IMR-90 (cell line): ENCODE data around the gene PMEPA1. TPM values are rescaled to one million over a fixed set of nuclear protein-coding genes. Genes with fewer than 3 reads are reported as not detected.

Source experiments
- ATAC-seq: fragments of 200-7000 bp; cut with Tn5 transposase; 2 replicates; pipeline ENCODE4 v1.9.1; 2020; ENCODE audit warnings: low read depth, mild to moderate bottlenecking, moderate library complexity
- BruUV-seq: library from RNA; stranded (reverse); fragments of 400-500 nt; replicated peaks from 2 replicates; lab custom pipeline; 2021; lab: Mats Ljungman, UMichigan
- CTCF ChIA-PET: fragments of 300-600 bp; formaldehyde crosslinking; extraction: SDS; loops from one replicate; lab custom pipeline; 2021; ENCODE audit warnings: antibody characterized with exemption; lab: Yijun Ruan, JAX
- POLR2A ChIA-PET: fragments of 300-600 bp; sonication (Branson Sonifier 250); formaldehyde crosslinking; loops from one replicate; lab custom pipeline; 2022; ENCODE audit warnings: antibody characterized with exemption; ENCODE audit not compliant: unreplicated experiment; lab: Charles Lee
- DNase-seq: peaks from one replicate; pipeline ENCODE4 v3.0.0; 2013
- H2AFZ ChIP-seq: replicated peaks from 2 replicates; pipeline ENCODE3; 2013; ENCODE audit warnings: low read length, mild to moderate bottlenecking; ENCODE audit not compliant: poor library complexity
- H2AK5ac ChIP-seq: 2 replicates; pipeline ENCODE4 v1.6.1; 2013; ENCODE audit warnings: low read depth, low read length, inconsistent platforms
- H2AK9ac ChIP-seq: replicated peaks from 2 replicates; pipeline ENCODE3; 2013; ENCODE audit warnings: mild to moderate bottlenecking, low read depth, low read length, moderate library complexity; ENCODE audit not compliant: poor library complexity
- H2BK120ac ChIP-seq: 2 replicates; pipeline ENCODE4 v1.6.1; 2013; ENCODE audit warnings: low read depth, low read length, inconsistent platforms
- H2BK15ac ChIP-seq: 3 replicates; pipeline ENCODE4 v1.6.1; 2013; ENCODE audit warnings: low read depth, low read length, inconsistent platforms
- H2BK20ac ChIP-seq: 2 replicates; pipeline ENCODE4 v1.6.1; 2013; ENCODE audit warnings: low read depth, mild to moderate bottlenecking, inconsistent platforms, low read length, moderate library complexity
- H2BK5ac ChIP-seq: 2 replicates; pipeline ENCODE4 v1.6.1; 2013; ENCODE audit warnings: mild to moderate bottlenecking, low read depth, low read length, inconsistent platforms; ENCODE audit not compliant: poor library complexity, severe bottlenecking
- H3K14ac ChIP-seq: replicated peaks from 2 replicates; pipeline ENCODE4 v1.6.1; 2013; ENCODE audit warnings: low read depth, low read length, inconsistent platforms
- H3K18ac ChIP-seq: 2 replicates; pipeline ENCODE4 v1.6.1; 2013; ENCODE audit warnings: low read depth, low read length, control low read depth
- H3K23ac ChIP-seq: 2 replicates; pipeline ENCODE4 v1.6.1; 2013; ENCODE audit warnings: low read depth, low read length, inconsistent platforms
- H3K27ac ChIP-seq: 2 replicates; pipeline ENCODE4 v1.5.1; 2013; ENCODE audit warnings: mild to moderate bottlenecking, control low read depth, low read length; ENCODE audit not compliant: insufficient read depth
- H3K27me3 ChIP-seq: 2 replicates; pipeline ENCODE4 v1.6.1; 2013; ENCODE audit warnings: low read length; ENCODE audit not compliant: control insufficient read depth, insufficient read depth
- H3K36me3 ChIP-seq: 2 replicates; pipeline ENCODE4 v1.6.1; 2013; ENCODE audit warnings: low read length, mixed read lengths; ENCODE audit not compliant: control insufficient read depth, insufficient read depth
- H3K4ac ChIP-seq: 2 replicates; pipeline ENCODE4 v1.6.1; 2013; ENCODE audit warnings: low read depth, low read length, inconsistent platforms
- H3K4me1 ChIP-seq: 2 replicates; pipeline ENCODE4 v1.6.1; 2013; ENCODE audit warnings: low read length, mixed read lengths; ENCODE audit not compliant: control insufficient read depth, insufficient read depth
- H3K4me2 ChIP-seq: 2 replicates; pipeline ENCODE4 v1.6.1; 2013; ENCODE audit warnings: low read depth, mild to moderate bottlenecking, control low read depth, low read length, moderate library complexity
- H3K4me3 ChIP-seq: 2 replicates; pipeline ENCODE4 v1.5.1; 2013; ENCODE audit warnings: low read depth, mild to moderate bottlenecking, control low read depth, low read length, moderate library complexity; ENCODE audit not compliant: insufficient read depth
- H3K56ac ChIP-seq: 2 replicates; pipeline ENCODE4 v1.6.1; 2013; ENCODE audit warnings: low read length, inconsistent platforms; ENCODE audit not compliant: insufficient read depth; ENCODE audit errors: extremely low read depth
- H3K79me1 ChIP-seq, 2 experiments: 2 replicates each; pipeline ENCODE4 v1.6.1; 2013; ENCODE audit warnings: low read length in 2 of 2, inconsistent platforms in 1 of 2, low read depth in 1 of 2
- H3K9ac ChIP-seq: 2 replicates; pipeline ENCODE4 v1.6.1; 2013; ENCODE audit warnings: low read depth, low read length, control low read depth
- H3K9me1 ChIP-seq: 2 replicates; pipeline ENCODE4 v1.6.1; 2013; ENCODE audit warnings: low read length, inconsistent platforms; ENCODE audit not compliant: insufficient read depth
- H3K9me3 ChIP-seq: 2 replicates; pipeline ENCODE4 v1.6.1; 2013; ENCODE audit warnings: low read length; ENCODE audit not compliant: control insufficient read depth, insufficient read depth
- H4K20me1 ChIP-seq: 2 replicates; pipeline ENCODE4 v1.6.1; 2013; ENCODE audit warnings: low read length, inconsistent platforms; ENCODE audit not compliant: insufficient read depth
- H4K5ac ChIP-seq: 2 replicates; pipeline ENCODE4 v1.6.1; 2013; ENCODE audit warnings: mild to moderate bottlenecking, low read depth, low read length, control low read depth
- H4K8ac ChIP-seq, 2 experiments: 2 replicates each; pipeline ENCODE4 v1.6.1; 2013; ENCODE audit warnings: low read depth in 2 of 2, low read length in 2 of 2, control low read depth in 1 of 2, inconsistent platforms in 1 of 2
- H4K91ac ChIP-seq: 2 replicates; pipeline ENCODE4 v1.6.1; 2013; ENCODE audit warnings: low read depth, low read length, inconsistent platforms; ENCODE audit not compliant: insufficient read depth
- BHLHE40 ChIP-seq: fragments of 150-350 bp; IDR thresholded peaks from 2 replicates; pipeline ENCODE4 v1.6.1; 2016; ENCODE audit warnings: mild to moderate bottlenecking, low read depth, low read length
- CEBPB ChIP-seq: IDR thresholded peaks from 2 replicates; pipeline ENCODE4 v1.6.1; 2012; ENCODE audit warnings: low read depth, low read length, improper control_type of control experiment
- CHD1 ChIP-seq: IDR thresholded peaks from 2 replicates; pipeline ENCODE4 v1.6.1; 2012; ENCODE audit warnings: low read depth, low read length, improper control_type of control experiment
- FOS ChIP-seq: fragments of 150-350 bp; IDR thresholded peaks from 2 replicates; pipeline ENCODE4 v1.6.1; 2016; ENCODE audit warnings: low read depth, low read length
- MAFK ChIP-seq: IDR thresholded peaks from 2 replicates; pipeline ENCODE4 v1.6.1; 2012; ENCODE audit warnings: low read depth, low read length, improper control_type of control experiment
- MAZ ChIP-seq: IDR thresholded peaks from 2 replicates; pipeline ENCODE4 v1.6.1; 2012; ENCODE audit warnings: low read depth, mild to moderate bottlenecking, low read length, improper control_type of control experiment, moderate library complexity, borderline replicate concordance
- MXI1 ChIP-seq: IDR thresholded peaks from 2 replicates; pipeline ENCODE4 v1.6.1; 2012; ENCODE audit warnings: low read depth, mild to moderate bottlenecking, low read length, moderate library complexity, borderline replicate concordance
- NFE2L2 ChIP-seq: fragments of 150-350 bp; IDR thresholded peaks from 2 replicates; pipeline ENCODE4 v1.6.1; 2016; ENCODE audit warnings: low read depth, mild to moderate bottlenecking, low read length
- POLR2A ChIP-seq: IDR thresholded peaks from 2 replicates; pipeline ENCODE4 v1.6.1; 2012; ENCODE audit warnings: mild to moderate bottlenecking, low read depth, low read length
- RAD21 ChIP-seq: IDR thresholded peaks from 2 replicates; pipeline ENCODE4 v1.6.1; 2012; ENCODE audit warnings: low read length, improper control_type of control experiment
- RCOR1 ChIP-seq: IDR thresholded peaks from 2 replicates; pipeline ENCODE4 v1.6.1; 2012; ENCODE audit warnings: mild to moderate bottlenecking, low read length, improper control_type of control experiment; ENCODE audit not compliant: insufficient replicate concordance
- RFX5 ChIP-seq: IDR thresholded peaks from 2 replicates; pipeline ENCODE4 v1.8.0; 2012; ENCODE audit warnings: low read depth, mild to moderate bottlenecking, low read length, moderate library complexity
- SMC3 ChIP-seq: fragments of 150-350 bp; IDR thresholded peaks from 2 replicates; pipeline ENCODE4 v1.6.1; 2016; ENCODE audit warnings: low read depth, mild to moderate bottlenecking, antibody characterized with exemption, low read length, moderate library complexity
- WGBS, 2 experiments: methylation state at CpG; one replicate each; pipeline versions ENCODE4 v1.1.5 to v1.1.7; 2013; ENCODE audit warnings: missing lambda C conversion rate in 2 of 2; ENCODE audit not compliant: insufficient read length in 1 of 2; ENCODE audit errors: extremely low coverage in 2 of 2; 5-methylcytosine and 5-hydroxymethylcytosine counted together
- dilution Hi-C: fragments of 300-500 bp; cut with HindIII; formaldehyde crosslinking; loops from one replicate; pipeline ENCODE4 v1.14.3; 2018; ENCODE audit warnings: low sequenced_read_pairs; ENCODE audit not compliant: unreplicated experiment
- in situ Hi-C: fragments of 300-500 bp; cut with MboI; formaldehyde crosslinking; loops from 3 replicates; pipeline ENCODE4 v1.14.3; 2019; ENCODE audit warnings: low sequenced_read_pairs, inconsistent platforms, mixed read lengths
- intact Hi-C: fragments of 100-400 bp; cut with micrococcal nuclease; formaldehyde crosslinking; loops from 2 replicates; pipeline ENCODE4 v1.10.0; 2022
- polyA plus RNA-seq, 3 experiments: library from polyadenylated mRNA; depleted of rRNA; stranded (reverse); fragments of >200 nt; gene quantifications; 2 replicates each; pipeline ENCODE4 v1.2.3, GENCODE V29; 2012; ENCODE audit warnings: low replicate concordance in 1 of 3
- total RNA-seq: library from RNA; depleted of rRNA; stranded (reverse); fragments of >200 nt; gene quantifications from 2 replicates; pipeline ENCODE4 v1.2.3, GENCODE V29; 2012
- TF ChIP-seq, protein P1 (sequence below): conservative IDR thresholded peaks from 2 replicates; pipeline ENCODE4 v1.5.1; 2012; ENCODE audit warnings: mild to moderate bottlenecking, low read depth, low read length, improper control_type of control experiment
- TF ChIP-seq, protein P2 (sequence below): fragments of 150-350 bp; IDR thresholded peaks from 2 replicates; pipeline ENCODE4 v1.6.1; 2016; ENCODE audit warnings: low read depth, mild to moderate bottlenecking, low read length, moderate library complexity, borderline replicate concordance
- TF ChIP-seq, protein P3 (sequence below): fragments of 150-350 bp; IDR thresholded peaks from 2 replicates; pipeline ENCODE4 v1.6.1; 2017; ENCODE audit warnings: mild to moderate bottlenecking, antibody characterized with exemption, low read length, low read depth

The PMEPA1 gene
- total and polyA plus RNA-seq, 2 of the 4 experiments (the other 2 are of a cell fraction): 2.0 to 6.9 TPM

DNA sequence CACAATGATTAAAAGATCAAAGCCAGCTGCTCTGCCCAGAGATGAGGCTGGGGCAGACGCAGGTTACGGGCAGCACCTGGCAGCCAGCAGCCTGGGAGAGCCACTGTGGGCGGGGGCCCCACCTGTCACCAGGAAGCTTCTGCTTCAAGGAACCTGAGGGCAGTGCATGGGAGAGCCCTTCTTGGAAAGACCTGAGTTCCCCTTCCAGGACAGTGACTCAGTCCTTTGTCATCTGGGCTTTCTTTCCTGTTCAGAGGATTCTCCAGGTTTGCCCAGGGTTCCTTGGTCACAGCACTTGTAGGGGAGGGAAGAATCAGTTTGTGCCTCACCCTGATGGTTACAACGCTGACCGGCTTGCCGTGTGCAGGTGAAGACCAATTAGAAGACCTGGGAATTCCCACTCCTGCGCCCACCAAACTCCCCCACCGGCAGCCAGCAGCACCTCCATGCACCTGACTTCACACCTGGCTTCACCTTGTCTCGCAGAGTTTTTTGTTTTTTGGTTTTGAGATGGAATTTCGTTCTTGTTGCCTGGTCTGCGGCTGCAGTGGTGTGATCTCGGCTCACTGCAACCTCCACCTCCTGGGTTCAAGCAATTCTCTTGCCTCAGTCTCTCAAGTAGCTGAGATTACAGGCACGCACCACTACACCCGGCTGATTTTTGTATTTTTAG lies 91.6 kb downstream of the PMEPA1 start:
- POLR2A ChIA-PET: no interaction called here
- no peak overlapping the region for H2BK15ac ChIP-seq
- H3K4ac ChIP-seq: no peak overlapping the region
- H3K14ac ChIP-seq: no peak overlapping the region
- TF ChIP-seq RAD21: no peak
- TF ChIP-seq MAZ: no peak
- TF ChIP-seq FOS: no peak
- TF ChIP-seq, protein P1, sequence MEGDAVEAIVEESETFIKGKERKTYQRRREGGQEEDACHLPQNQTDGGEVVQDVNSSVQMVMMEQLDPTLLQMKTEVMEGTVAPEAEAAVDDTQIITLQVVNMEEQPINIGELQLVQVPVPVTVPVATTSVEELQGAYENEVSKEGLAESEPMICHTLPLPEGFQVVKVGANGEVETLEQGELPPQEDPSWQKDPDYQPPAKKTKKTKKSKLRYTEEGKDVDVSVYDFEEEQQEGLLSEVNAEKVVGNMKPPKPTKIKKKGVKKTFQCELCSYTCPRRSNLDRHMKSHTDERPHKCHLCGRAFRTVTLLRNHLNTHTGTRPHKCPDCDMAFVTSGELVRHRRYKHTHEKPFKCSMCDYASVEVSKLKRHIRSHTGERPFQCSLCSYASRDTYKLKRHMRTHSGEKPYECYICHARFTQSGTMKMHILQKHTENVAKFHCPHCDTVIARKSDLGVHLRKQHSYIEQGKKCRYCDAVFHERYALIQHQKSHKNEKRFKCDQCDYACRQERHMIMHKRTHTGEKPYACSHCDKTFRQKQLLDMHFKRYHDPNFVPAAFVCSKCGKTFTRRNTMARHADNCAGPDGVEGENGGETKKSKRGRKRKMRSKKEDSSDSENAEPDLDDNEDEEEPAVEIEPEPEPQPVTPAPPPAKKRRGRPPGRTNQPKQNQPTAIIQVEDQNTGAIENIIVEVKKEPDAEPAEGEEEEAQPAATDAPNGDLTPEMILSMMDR: no peak
- no peak for TF ChIP-seq MAFK
- TF ChIP-seq MXI1: no peak
- no peak for TF ChIP-seq RFX5
- no peak for TF ChIP-seq RCOR1
- TF ChIP-seq BHLHE40: no peak
- no peak for TF ChIP-seq CHD1
- TF ChIP-seq NFE2L2: no peak
- TF ChIP-seq SMC3: no peak
- no peak for TF ChIP-seq POLR2A
- TF ChIP-seq, protein P2, sequence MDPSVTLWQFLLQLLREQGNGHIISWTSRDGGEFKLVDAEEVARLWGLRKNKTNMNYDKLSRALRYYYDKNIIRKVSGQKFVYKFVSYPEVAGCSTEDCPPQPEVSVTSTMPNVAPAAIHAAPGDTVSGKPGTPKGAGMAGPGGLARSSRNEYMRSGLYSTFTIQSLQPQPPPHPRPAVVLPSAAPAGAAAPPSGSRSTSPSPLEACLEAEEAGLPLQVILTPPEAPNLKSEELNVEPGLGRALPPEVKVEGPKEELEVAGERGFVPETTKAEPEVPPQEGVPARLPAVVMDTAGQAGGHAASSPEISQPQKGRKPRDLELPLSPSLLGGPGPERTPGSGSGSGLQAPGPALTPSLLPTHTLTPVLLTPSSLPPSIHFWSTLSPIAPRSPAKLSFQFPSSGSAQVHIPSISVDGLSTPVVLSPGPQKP: no peak
- TF ChIP-seq CEBPB: no peak
- TF ChIP-seq, protein P3, sequence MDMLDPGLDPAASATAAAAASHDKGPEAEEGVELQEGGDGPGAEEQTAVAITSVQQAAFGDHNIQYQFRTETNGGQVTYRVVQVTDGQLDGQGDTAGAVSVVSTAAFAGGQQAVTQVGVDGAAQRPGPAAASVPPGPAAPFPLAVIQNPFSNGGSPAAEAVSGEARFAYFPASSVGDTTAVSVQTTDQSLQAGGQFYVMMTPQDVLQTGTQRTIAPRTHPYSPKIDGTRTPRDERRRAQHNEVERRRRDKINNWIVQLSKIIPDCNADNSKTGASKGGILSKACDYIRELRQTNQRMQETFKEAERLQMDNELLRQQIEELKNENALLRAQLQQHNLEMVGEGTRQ: no peak
- H2AFZ ChIP-seq: no peak overlapping the region
- H2AK9ac ChIP-seq: no peak overlapping the region
- H3K4me1 ChIP-seq: no peaks in the 10 kb centered on the region
- H3K36me3 ChIP-seq: no peaks in the 10 kb centered on the region
- H3K27me3 ChIP-seq: peaks cover 9% of the 10 kb centered on the region
- no TSS peak for BruUV-seq
- DNase-seq: no peak
- no peak overlapping the region for H3K27ac ChIP-seq
- H3K9me3 ChIP-seq: no peaks in the 10 kb centered on the region
- no peak for ATAC-seq
- H3K23ac ChIP-seq: no peak overlapping the region
- in situ Hi-C loops: no loop called here
- H4K5ac ChIP-seq: no peak overlapping the region
- H2BK5ac ChIP-seq: no peak overlapping the region
- no peak overlapping the region for H2BK20ac ChIP-seq
- intact Hi-C loops: no loop called here
- dilution Hi-C loops: no loop called here
- 81% methylated on average over 3 of the region's 14 CpGs; no CpG with 5 or more reads in 1 of the 2 experiments for WGBS, 2 experiments
- no peaks in the 10 kb centered on the region for H3K9me1 ChIP-seq
- H3K79me1 ChIP-seq: no peaks in the 10 kb centered on the region
- H3K4me2 ChIP-seq: no peak overlapping the region
- H3K56ac ChIP-seq: no peak overlapping the region
- H4K91ac ChIP-seq: no peak overlapping the region
- no peak overlapping the region for H3K18ac ChIP-seq
- no peak overlapping the region for H2BK120ac ChIP-seq
- no peak overlapping the region for H3K9ac ChIP-seq
- no peak overlapping the region for H2AK5ac ChIP-seq
- no peaks in the 10 kb centered on the region for H4K20me1 ChIP-seq
- no peak overlapping the region for H4K8ac ChIP-seq
- CTCF ChIA-PET: no interaction called here
- no peak overlapping the region for H3K4me3 ChIP-seq
